BLaER1 treated with 17β-estradiol and CSF1 and Interleukin-3, amounts not matched to agents 10 nM and 100 nM (cell line): ENCODE results near the gene RASAL2.

ENCODE experiments used
- H3K27ac ChIP-seq, 11 experiments: shearing (Covaris generic); formaldehyde crosslinking; 2 replicates each; pipeline ENCODE4 v1.8.1; 2022
- H3K27me3 ChIP-seq, 11 experiments: shearing (Covaris generic); formaldehyde crosslinking; 2 replicates each; pipeline ENCODE4 v1.8.1; 2022
- H3K36me3 ChIP-seq, 11 experiments: shearing (Covaris generic); formaldehyde crosslinking; 2 replicates each; pipeline ENCODE4 v1.8.1; 2022
- H3K4me1 ChIP-seq, 10 experiments: shearing (Covaris generic); formaldehyde crosslinking; 2 replicates each; pipeline ENCODE4 v1.8.1; 2022
- H3K4me2 ChIP-seq, 11 experiments: shearing (Covaris generic); formaldehyde crosslinking; 2 replicates each; pipeline ENCODE4 v1.8.1; 2022
- H3K4me3 ChIP-seq, 10 experiments: shearing (Covaris generic); formaldehyde crosslinking; 2 replicates each; pipeline ENCODE4 v1.8.1; 2022
- H3K9ac ChIP-seq, 11 experiments: shearing (Covaris generic); formaldehyde crosslinking; 2 replicates each; pipeline ENCODE4 v1.8.1; 2022
- H3K9me3 ChIP-seq, 11 experiments: shearing (Covaris generic); formaldehyde crosslinking; replicated peaks in 1 of 11; 2 replicates each; pipeline ENCODE4 v1.8.1; 2022
- H4K20me1 ChIP-seq, 11 experiments: shearing (Covaris generic); formaldehyde crosslinking; 2 replicates each; pipeline ENCODE4 v1.8.1; 2022
- Cebpa-rat ChIP-seq, 11 experiments: shearing (Covaris generic); IDR thresholded peaks; 2 replicates each; pipeline ENCODE4 v1.8.1; 2022

The RASAL2 gene

DNA sequence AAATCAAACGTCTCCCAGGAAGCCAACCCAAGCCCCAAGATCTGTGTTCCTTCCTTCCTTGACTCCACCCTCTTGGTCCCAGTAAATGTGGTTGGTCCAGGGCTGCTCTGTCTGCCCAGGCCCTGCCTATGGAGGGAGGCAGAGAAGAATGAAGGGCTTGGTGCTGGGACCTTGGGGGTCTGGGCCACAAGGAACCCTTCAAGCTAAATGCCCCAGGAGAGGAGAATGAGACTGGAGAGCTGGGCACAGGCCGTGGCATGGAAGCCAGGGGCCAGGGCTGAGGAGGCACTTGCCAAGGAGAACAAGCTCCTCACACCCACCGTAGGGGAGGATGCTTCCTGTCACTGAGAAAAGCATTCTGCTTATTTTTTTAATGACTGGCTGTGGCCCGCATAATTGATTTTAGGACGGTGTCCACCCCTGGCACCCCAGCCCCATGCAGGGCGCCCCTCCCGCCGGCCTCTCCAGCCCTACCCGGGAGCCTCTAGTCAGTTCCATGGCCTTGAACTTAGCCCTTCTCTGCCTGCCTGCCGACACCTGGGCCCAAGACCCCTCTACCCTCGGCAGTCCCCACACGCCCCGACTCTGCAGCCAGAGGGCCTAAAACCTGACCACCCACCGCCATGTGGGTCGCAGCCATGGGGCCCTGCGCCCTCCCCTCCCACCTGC, 402.0 kb downstream of the RASAL2 start:
- Histone ChIP-seq H3K27ac (peak overlapping the region in 4 of 11 experiments; percentile 2 to 63 (median 42); a peak in 5 of 22 replicates), H3K9ac (no peak overlapping the region), H3K27me3 (no peaks in the 10 kb centered on the region), H3K4me3 (no peak overlapping the region), H4K20me1 (no peaks in the 10 kb centered on the region), H3K9me3 (peaks cover 0 to 12% (median 0%) of the 10 kb centered on the region in 11 experiments; a peak in 4 of 22 replicates), H3K36me3 (no peaks in the 10 kb centered on the region), H3K4me2 (peak overlapping the region in 9 of 11 experiments; percentile 9 to 64 (median 53); a peak in 15 of 22 replicates), H3K4me1 (peaks cover 0 to 54% (median 30%) of the 10 kb centered on the region in 10 experiments; a peak in 15 of 20 replicates)
- no peak for TF ChIP-seq Cebpa-rat (IDR thresholded peaks at IDR 0.05)

DNA sequence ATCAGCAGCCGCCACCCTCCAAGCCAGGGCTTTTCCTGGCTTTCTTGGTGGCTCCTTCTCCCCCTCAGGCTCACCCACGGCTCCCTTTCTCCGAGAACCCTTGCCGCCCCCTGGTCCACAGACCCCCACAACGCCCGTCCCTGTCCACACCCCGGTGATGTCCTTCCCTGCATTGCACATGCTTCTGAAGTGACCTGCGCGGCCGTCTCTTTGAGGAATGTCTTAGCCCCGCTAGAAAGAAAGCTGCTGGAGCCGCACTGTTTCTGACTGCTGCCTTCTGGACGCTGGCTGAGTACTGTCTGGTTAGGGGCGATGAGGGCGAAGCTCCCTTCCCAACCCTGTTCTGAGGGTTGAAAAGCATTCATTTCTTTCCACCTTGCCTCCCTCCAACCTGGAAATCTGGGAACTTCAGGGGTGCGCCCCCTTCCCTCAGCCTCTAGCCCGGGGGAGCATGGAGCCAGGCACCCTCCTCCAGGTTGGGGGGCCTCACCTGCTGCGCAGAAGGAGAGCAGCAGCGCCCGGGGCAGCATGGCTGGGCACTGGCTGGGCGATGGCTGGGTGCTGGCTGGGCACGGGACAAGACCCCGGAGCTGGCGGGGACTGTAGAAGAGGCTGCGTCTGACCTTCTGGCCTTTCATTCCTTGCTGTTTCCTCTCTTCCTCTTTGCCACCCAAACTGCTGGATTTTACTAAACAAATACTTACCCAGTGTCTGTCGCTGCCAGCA, 402.7 kb downstream of the RASAL2 start, which contains the start of gene CLEC20A:
Gene CLEC20A (minus strand): TSS at position 555 of the 726 bp plus-strand sequence. CDS start 25 bp downstream, at position 530.
- H3K4me1 ChIP-seq, result peaks cover 0 to 54% (median 30%) of the 10 kb centered on the region in 10 experiments; a peak in 15 of 20 replicates
- H3K27me3 ChIP-seq, result no peaks in the 10 kb centered on the region
- H3K4me3 ChIP-seq, result no peak within 1 kb of the TSS
- H3K9ac ChIP-seq, result no peak within 1 kb of the TSS
- H3K4me2 ChIP-seq, result peak within 1 kb of the TSS in 9 of 11 experiments; percentile 9 to 64 (median 53); a peak in 15 of 22 replicates
- TF ChIP-seq Cebpa-rat (IDR thresholded peaks at IDR 0.05), result no peak
- H3K36me3 ChIP-seq, result no peaks in the 10 kb centered on the region
- H4K20me1 ChIP-seq, result no peaks in the 10 kb centered on the region
- peak within 1 kb of the TSS in 4 of 11 experiments; percentile 2 to 63 (median 42); a peak in 5 of 22 replicates for H3K27ac ChIP-seq
- H3K9me3 ChIP-seq, result peaks cover 0 to 12% (median 0%) of the 10 kb centered on the region in 11 experiments; a peak in 4 of 22 replicates

DNA sequence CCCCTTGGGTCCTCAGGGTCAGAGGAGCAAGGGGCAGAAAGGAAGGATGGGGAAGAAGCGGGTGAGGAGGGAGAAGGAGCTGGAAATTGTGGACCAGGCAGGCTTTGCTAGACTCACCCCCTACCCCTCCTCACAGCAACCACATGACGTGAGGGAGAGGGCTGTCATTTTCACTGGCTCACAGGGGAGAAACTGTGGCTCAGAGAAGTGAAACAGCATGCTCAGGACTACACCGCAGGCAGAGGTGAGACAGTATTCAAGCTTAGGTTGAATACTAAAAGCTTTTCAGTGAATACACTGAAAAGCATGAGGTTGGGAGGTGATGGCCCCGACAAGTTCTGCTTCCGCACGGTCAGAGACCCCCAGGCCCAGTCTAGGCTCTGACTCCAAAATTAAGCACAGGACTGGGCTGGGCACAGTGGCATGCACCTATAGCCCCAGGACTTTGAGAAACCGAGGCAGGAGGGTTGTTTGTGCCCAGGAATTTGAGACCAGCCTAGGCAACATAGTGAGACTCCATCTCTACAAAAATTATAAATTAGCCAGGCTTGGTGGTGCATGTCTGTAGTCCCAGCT, 404.1 kb downstream of the RASAL2 start:
- Histone ChIP-seq H3K9me3 (peaks cover 0 to 12% (median 0%) of the 10 kb centered on the region in 11 experiments; a peak in 4 of 22 replicates), H4K20me1 (no peaks in the 10 kb centered on the region), H3K27ac (no peak overlapping the region), H3K4me1 (peaks cover 0 to 53% (median 30%) of the 10 kb centered on the region in 10 experiments; a peak in 15 of 20 replicates), H3K9ac (no peak overlapping the region), H3K36me3 (no peaks in the 10 kb centered on the region), H3K4me3 (no peak overlapping the region), H3K4me2 (peak overlapping the region in 7 of 11 experiments; percentile 2 to 44 (median 19); a peak in 10 of 22 replicates), H3K27me3 (no peaks in the 10 kb centered on the region)
- no peak for TF ChIP-seq Cebpa-rat (IDR thresholded peaks at IDR 0.05)

DNA sequence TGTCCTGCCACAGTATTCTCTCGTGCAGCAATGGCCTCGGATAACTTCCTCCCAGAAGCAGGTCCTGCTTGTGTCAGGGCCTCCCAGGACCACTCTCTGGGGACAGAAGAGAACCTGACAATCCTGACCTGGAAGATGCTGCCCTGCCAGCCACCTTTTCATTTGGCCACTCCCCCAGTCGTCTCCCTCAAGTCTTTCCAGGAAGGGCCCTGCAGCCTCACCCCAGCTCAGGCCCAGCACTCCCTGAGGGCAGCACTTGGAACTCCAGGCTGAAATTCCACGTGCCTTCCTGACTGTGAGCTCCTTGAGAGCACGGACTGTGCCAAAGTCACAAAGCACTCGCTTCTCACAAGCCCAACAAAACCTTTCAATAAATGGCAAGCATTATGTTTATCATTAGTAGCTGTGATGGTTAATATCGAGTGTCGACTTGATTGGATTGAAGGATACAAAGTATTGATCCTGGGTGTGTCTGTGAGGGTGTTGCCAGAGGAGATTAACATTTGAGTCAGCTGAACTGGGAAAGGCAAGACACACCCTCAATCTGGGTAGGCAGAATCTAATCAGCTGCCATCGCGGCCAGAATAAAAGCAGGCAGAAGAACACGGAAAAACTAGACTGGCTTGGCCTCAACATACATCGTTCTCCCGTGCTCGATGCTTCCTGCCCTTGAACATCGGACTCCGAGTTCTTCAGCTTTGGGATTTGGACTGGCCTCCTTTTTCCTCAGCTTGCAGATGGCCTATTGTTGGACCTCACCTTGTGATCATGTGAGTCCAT, 405.2 kb downstream of the RASAL2 start:
- Histone ChIP-seq H3K36me3 (no peaks in the 10 kb centered on the region), H3K4me3 (no peak overlapping the region), H3K9me3 (peaks cover 0 to under 1% (median 0%) of the 10 kb centered on the region in 11 experiments; a peak in 1 of 22 replicates), H3K9ac (no peak overlapping the region), H3K27ac (no peak overlapping the region), H4K20me1 (no peaks in the 10 kb centered on the region), H3K27me3 (no peaks in the 10 kb centered on the region), H3K4me2 (peak overlapping the region in 4 of 11 experiments; percentile 5 to 44 (median 28); a peak in 6 of 22 replicates), H3K4me1 (peaks cover 0 to 49% (median 30%) of the 10 kb centered on the region in 10 experiments; a peak in 15 of 20 replicates)
- no peak for TF ChIP-seq Cebpa-rat (IDR thresholded peaks at IDR 0.05)

DNA sequence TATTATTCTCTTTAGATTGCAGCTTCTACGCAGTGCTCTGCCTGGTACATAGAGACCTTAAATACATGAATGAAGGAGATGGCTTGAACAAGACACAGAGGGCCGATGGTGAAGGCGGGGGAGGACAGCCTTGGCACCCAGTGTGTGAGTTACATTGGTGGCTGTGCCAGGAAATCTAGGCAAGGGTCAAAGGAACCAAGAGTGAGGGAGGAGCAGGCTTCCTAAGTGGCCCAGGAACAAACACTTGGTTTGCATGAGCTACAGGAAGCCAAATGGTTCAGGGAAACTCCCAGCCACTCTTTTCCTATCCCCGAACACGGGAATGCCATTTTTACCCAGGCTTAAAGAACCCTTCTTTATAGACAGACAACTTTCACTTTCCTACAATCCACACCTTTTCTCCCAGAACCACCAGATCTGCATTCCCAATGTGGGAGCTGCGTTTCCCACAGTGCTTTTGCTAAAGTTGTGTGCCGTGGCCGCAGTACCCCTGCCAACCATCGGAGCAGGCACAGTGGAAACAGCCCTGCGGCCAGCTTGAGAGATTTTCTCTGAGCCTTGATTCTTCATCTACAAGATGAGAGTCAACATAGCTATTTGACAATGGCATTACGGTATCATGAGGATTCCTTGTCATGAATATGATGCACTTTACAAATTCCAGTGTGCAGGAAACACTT, 406.3 kb downstream of the RASAL2 start:
- H3K36me3 ChIP-seq, result no peaks in the 10 kb centered on the region
- no peak overlapping the region for H3K9ac ChIP-seq
- no peak overlapping the region for H3K4me3 ChIP-seq
- peaks cover 0 to 39% (median 26%) of the 10 kb centered on the region in 10 experiments; a peak in 15 of 20 replicates for H3K4me1 ChIP-seq
- no peak overlapping the region for H3K4me2 ChIP-seq
- no peak for TF ChIP-seq Cebpa-rat (IDR thresholded peaks at IDR 0.05)
- no peak overlapping the region for H3K27ac ChIP-seq
- no peaks in the 10 kb centered on the region for H3K9me3 ChIP-seq
- no peaks in the 10 kb centered on the region for H3K27me3 ChIP-seq
- H4K20me1 ChIP-seq, result no peaks in the 10 kb centered on the region

DNA sequence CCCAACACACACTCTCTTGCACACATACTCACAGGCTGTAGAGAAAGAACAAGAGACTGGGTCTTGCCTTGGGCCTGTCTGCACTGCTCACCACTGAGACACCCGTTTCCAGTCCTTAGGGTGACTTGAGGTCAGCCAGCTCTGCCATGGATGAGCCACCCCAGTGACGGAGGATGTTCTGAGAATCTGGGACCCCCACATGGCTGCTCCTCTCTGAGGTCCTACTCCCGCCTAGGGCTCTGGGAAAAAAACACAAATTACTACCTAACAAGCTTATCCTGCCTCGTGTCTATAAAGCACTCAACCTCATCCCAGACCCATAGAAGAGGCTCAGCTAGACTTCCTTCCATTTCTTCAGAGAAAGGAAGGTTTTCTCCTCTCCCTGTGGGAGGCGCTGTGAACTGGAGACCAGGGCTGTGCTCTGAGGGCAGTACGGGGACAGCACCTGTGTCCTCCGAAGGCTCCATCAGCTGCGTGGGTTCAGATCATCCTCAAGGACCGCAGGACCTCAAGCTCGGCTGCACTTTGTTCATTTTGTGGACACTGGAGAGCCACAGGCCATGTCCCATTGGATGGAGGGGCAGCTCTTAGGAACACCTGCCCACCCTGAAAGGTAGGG, 407.1 kb downstream of the RASAL2 start:
- Histone ChIP-seq H3K27ac (no peak overlapping the region), H3K4me3 (no peak overlapping the region), H3K4me2 (no peak overlapping the region), H3K9me3 (no peaks in the 10 kb centered on the region), H3K27me3 (no peaks in the 10 kb centered on the region), H3K36me3 (no peaks in the 10 kb centered on the region), H3K4me1 (peaks cover 0 to 34% (median 19%) of the 10 kb centered on the region in 10 experiments; a peak in 13 of 20 replicates), H4K20me1 (no peaks in the 10 kb centered on the region), H3K9ac (no peak overlapping the region)
- no peak for TF ChIP-seq Cebpa-rat (IDR thresholded peaks at IDR 0.05)

DNA sequence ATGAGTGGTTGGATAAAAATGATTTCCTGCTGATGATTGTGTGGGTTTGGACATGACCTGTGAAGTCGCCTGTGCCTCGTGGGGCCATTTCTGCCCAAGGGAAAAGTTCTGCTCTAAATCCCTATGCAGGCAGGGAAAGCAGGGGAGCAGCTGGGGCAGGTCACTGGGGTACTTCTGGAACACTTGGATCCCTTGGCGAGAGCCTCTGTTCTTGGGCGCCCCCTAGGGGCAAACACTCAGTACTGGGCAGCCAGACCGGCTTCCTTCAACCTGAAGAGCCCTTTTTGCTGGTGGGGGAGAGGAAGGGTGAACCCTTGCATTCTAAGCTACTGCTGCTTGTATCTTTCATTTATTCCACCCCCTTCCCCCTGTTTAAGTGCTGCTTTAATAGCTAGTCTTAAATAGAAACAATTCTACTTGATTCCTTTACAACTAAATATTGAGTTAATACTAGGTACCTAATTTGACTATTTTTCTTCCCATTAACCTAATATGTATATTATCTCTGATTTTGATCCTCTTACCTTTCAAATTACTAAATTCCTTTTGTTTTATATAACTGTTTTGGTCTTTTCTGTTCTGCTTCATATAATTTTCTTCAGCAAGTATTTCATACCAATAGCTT, 407.9 kb downstream of the RASAL2 start:
- Histone ChIP-seq H3K27me3 (no peaks in the 10 kb centered on the region), H3K27ac (no peak overlapping the region), H3K9ac (no peak overlapping the region), H3K4me3 (no peak overlapping the region), H3K4me2 (no peak overlapping the region), H3K9me3 (no peaks in the 10 kb centered on the region), H3K4me1 (peaks cover 0 to 36% (median 25%) of the 10 kb centered on the region in 10 experiments; a peak in 12 of 20 replicates), H3K36me3 (no peaks in the 10 kb centered on the region), H4K20me1 (no peaks in the 10 kb centered on the region)
- TF ChIP-seq Cebpa-rat (IDR thresholded peaks at IDR 0.05), result no peak
